Retina (tissue), 1 donor: ENCODE results near the gene CRMP1.

Experiments used
- DNase-seq: peaks from one replicate; pipeline ENCODE4 v3.0.0-alpha.2; 2016

Gene CRMP1

GRCh38 chr4:5790546-5790857, 102.4 kb downstream of the CRMP1 start:
- DNase-seq = no peak

GRCh38 chr4:5789141-5789540, 103.7 kb downstream of the CRMP1 start:
- no peak for DNase-seq

GRCh38 chr4:5788144-5788543, 104.7 kb downstream of the CRMP1 start:
- DNase-seq = no peak

- DNase-seq = no peak
Observed at GRCh38 chr4:5787311-5787710, 105.6 kb downstream of the CRMP1 start.

GRCh38 chr4:5785806-5786680, 106.8 kb downstream of the CRMP1 start:
- no peak for DNase-seq

- DNase-seq = no peak
Observed at GRCh38 chr4:5784960-5785611, 107.8 kb downstream of the CRMP1 start.

GRCh38 chr4:5784021-5784420, 108.9 kb downstream of the CRMP1 start:
- no peak for DNase-seq

- no peak for DNase-seq
Observed at GRCh38 chr4:5783486-5783885, 109.4 kb downstream of the CRMP1 start.

GRCh38 chr4:5782829-5783476, 109.9 kb downstream of the CRMP1 start:
- DNase-seq = no peak

- DNase-seq = no peak
Observed at GRCh38 chr4:5781691-5782090, 111.2 kb downstream of the CRMP1 start.

GRCh38 chr4:5780831-5781480, 111.9 kb downstream of the CRMP1 start:
- no peak for DNase-seq

GRCh38 chr4:5776510-5776909, 116.4 kb downstream of the CRMP1 start:
- no peak for DNase-seq

- no peak for DNase-seq
Observed at GRCh38 chr4:5774416-5775036, 118.4 kb downstream of the CRMP1 start.

- no peak for DNase-seq
Observed at GRCh38 chr4:5773271-5773555, 119.7 kb downstream of the CRMP1 start.

- DNase-seq = no peak
Observed at GRCh38 chr4:5772528-5773270, 120.2 kb downstream of the CRMP1 start.
